H1 (cell line): Measurements from ENCODE around the gene CACNA1C.

Experiments used
- ASH2L ChIP-seq: fragments of 200-600, 300-600 bp; sonication (generic); IDR thresholded peaks from one replicate; pipeline ENCODE4 v1.7.1; 2017; ENCODE audit warnings: low read length
- ATF3 ChIP-seq: IDR thresholded peaks from 2 replicates; pipeline ENCODE4 v1.6.1; 2011; ENCODE audit warnings: low read depth, mild to moderate bottlenecking, low read length; ENCODE audit not compliant: insufficient read depth
- EZH2 ChIP-seq: fragments of 200-600 bp; sonication (generic); IDR thresholded peaks from 2 replicates; pipeline ENCODE4 v1.7.1; 2012; ENCODE audit warnings: low read depth, mild to moderate bottlenecking, moderate library complexity, low read length, inconsistent platforms; ENCODE audit not compliant: severe bottlenecking
- GABPA ChIP-seq: IDR thresholded peaks from 2 replicates; pipeline ENCODE4 v1.6.1; 2011; ENCODE audit warnings: mild to moderate bottlenecking, low read length, moderate library complexity, borderline replicate concordance; ENCODE audit not compliant: insufficient read depth
- JUN ChIP-seq: IDR thresholded peaks from 2 replicates; pipeline ENCODE4 v1.6.1; 2011; ENCODE audit warnings: low read depth, mild to moderate bottlenecking, improper control_type of control experiment, low read length
- POLR2A ChIP-seq, 2 experiments: IDR thresholded peaks; 1 replicate in 1 of 2; 2 replicates in 1 of 2; pipeline ENCODE4 v1.6.1; 2011; ENCODE audit warnings: low read depth in 2 of 2, low read length in 2 of 2, mild to moderate bottlenecking in 2 of 2; ENCODE audit errors: control extremely low read depth in 1 of 2
- POLR2AphosphoS5 ChIP-seq: IDR thresholded peaks from 2 replicates; pipeline ENCODE4 v1.6.1; 2011; ENCODE audit warnings: low read depth, low read length
- SAP30 ChIP-seq: fragments of 300-600 bp; sonication (generic); IDR thresholded peaks from 2 replicates; pipeline ENCODE4 v1.7.1; 2012; ENCODE audit warnings: low read length, moderate library complexity, mild to moderate bottlenecking, inconsistent platforms; ENCODE audit not compliant: insufficient read depth, insufficient replicate concordance
- SP4 ChIP-seq: IDR thresholded peaks from 2 replicates; pipeline ENCODE4 v1.6.1; 2012; ENCODE audit warnings: low read length, inconsistent platforms
- TAF1 ChIP-seq: IDR thresholded peaks from 2 replicates; pipeline ENCODE4 v1.6.1; 2011; ENCODE audit warnings: mild to moderate bottlenecking, low read depth, low read length
- TAF7 ChIP-seq: optimal IDR thresholded peaks from 2 replicates; pipeline ENCODE3; 2011; ENCODE audit warnings: low read depth, mild to moderate bottlenecking, inconsistent platforms, low read length, moderate library complexity, borderline replicate concordance
- TBP ChIP-seq: IDR thresholded peaks from 2 replicates; pipeline ENCODE4 v1.6.1; 2011; ENCODE audit warnings: low read depth, low read length, improper control_type of control experiment
- TF ChIP-seq, protein P1 (sequence below), 3 experiments: IDR thresholded peaks; 1 replicate in 2 of 3; 2 replicates in 1 of 3; pipeline versions ENCODE4 v1.5.1 to v1.6.1; 2011; ENCODE audit warnings: low read length in 3 of 3, mild to moderate bottlenecking in 3 of 3, inconsistent platforms in 2 of 3, low read depth in 1 of 3, moderate library complexity in 1 of 3; ENCODE audit not compliant: insufficient read depth in 1 of 3; ENCODE audit errors: control extremely low read depth in 1 of 3

DNA sequence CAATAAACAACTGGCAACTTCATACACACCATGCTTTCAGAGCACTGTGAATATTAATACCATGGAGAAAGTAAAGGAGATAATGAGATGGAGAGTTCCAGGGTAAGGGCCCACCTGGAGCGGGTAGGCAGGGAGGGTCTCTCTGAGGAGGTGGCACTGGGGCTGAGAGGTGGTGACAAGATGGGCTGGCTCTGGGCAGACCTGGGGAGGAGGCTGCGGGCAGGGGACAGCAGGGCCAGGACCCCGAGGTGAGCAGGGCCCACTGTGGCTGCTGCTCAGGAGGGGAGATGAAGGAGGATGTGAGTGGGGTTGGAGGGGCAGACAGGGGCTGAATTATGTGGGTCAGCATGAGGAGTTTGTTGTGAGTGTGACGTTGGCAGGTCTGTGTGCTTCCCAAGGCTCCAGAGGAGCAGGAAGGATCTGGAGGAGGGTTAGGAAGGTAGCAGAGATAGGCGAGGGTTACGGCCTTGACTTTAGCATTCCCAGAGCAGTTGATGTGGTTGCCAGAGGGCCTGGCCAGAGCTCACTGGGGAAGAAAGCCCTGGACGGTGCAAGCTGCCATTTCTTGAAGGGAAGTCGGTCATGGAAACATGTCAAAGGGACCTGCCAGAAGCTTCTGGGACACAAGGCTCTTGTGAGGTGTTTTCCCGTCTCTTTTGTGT lies 88.2 kb downstream of the CACNA1C start:
- TF ChIP-seq, protein P1, sequence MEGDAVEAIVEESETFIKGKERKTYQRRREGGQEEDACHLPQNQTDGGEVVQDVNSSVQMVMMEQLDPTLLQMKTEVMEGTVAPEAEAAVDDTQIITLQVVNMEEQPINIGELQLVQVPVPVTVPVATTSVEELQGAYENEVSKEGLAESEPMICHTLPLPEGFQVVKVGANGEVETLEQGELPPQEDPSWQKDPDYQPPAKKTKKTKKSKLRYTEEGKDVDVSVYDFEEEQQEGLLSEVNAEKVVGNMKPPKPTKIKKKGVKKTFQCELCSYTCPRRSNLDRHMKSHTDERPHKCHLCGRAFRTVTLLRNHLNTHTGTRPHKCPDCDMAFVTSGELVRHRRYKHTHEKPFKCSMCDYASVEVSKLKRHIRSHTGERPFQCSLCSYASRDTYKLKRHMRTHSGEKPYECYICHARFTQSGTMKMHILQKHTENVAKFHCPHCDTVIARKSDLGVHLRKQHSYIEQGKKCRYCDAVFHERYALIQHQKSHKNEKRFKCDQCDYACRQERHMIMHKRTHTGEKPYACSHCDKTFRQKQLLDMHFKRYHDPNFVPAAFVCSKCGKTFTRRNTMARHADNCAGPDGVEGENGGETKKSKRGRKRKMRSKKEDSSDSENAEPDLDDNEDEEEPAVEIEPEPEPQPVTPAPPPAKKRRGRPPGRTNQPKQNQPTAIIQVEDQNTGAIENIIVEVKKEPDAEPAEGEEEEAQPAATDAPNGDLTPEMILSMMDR (IDR thresholded peaks at IDR 0.05; ENCODE audit: control extremely low read depth in 1 of 3, insufficient read depth in 1 of 3, low read depth in 1 of 3, low read length in 3 of 3) = no peak
- TF ChIP-seq POLR2AphosphoS5 = no peak
- no peak for TF ChIP-seq POLR2A (IDR thresholded peaks at IDR 0.05; ENCODE audit: control extremely low read depth in 1 of 2, low read depth in 2 of 2, low read length in 2 of 2)
- no peak for TF ChIP-seq EZH2
- no peak for TF ChIP-seq TAF1
- TF ChIP-seq ASH2L = no peak
- TF ChIP-seq GABPA = no peak
- no peak for TF ChIP-seq TAF7
- no peak for TF ChIP-seq TBP
- TF ChIP-seq JUN = no peak
- TF ChIP-seq SAP30 = no peak
- no peak for TF ChIP-seq SP4
- no peak for TF ChIP-seq ATF3
